NCI-H1417 treated with DMSO at 0.1 percent for 48 hours (cell line): Measurements from ENCODE around the gene CCDC107.
"Not testable (repeated sequence)": the region's sequence is repeated elsewhere in the genome, so short reads cannot be mapped to it uniquely, and the experiment has no call there.

Experiments
- DNase-seq: peaks from one replicate; lab custom pipeline; 2025; lab: John Stamatoyannopoulos, UW

The CCDC107 gene

GRCh38 chr9:35638751-35639150 lies 19.3 kb upstream of the CCDC107 start:
- not testable (repeated sequence) for DNase-seq

- DNase-seq, result not testable (repeated sequence)
Measured at GRCh38 chr9:35639225-35639624, 18.9 kb upstream of the CCDC107 start.

- no peak for DNase-seq
Measured at GRCh38 chr9:35639631-35640030, 18.5 kb upstream of the CCDC107 start.

- not testable (repeated sequence) for DNase-seq
Measured at GRCh38 chr9:35640431-35640830, 17.7 kb upstream of the CCDC107 start.

GRCh38 chr9:35641478-35641877 lies 16.6 kb upstream of the CCDC107 start:
- not testable (repeated sequence) for DNase-seq

GRCh38 chr9:35643046-35643445 lies 15.0 kb upstream of the CCDC107 start:
- DNase-seq, result no peak

GRCh38 chr9:35645736-35646135 lies 12.4 kb upstream of the CCDC107 start:
- not testable (repeated sequence) for DNase-seq

- DNase-seq, result peak; percentile 11
Measured at GRCh38 chr9:35646153-35646532, 11.9 kb upstream of the CCDC107 start.

GRCh38 chr9:35646533-35647265 lies 11.4 kb upstream of the CCDC107 start:
- peak; percentile 6 for DNase-seq

- no peak for DNase-seq
Measured at GRCh38 chr9:35649431-35650340, 8.4 kb upstream of the CCDC107 start.

- DNase-seq, result no peak
Measured at GRCh38 chr9:35650341-35651158, 7.5 kb upstream of the CCDC107 start, which contains the start of gene SIT1. Gene SIT1, minus strand, starts transcription at chr9:35650931. Its CDS starts 78 bp downstream, at chr9:35650853.

- no peak for DNase-seq
Measured at GRCh38 chr9:35651956-35652828, 5.9 kb upstream of the CCDC107 start.

GRCh38 chr9:35652829-35653209 lies 5.3 kb upstream of the CCDC107 start:
- DNase-seq, result no peak

GRCh38 chr9:35653611-35654010 lies 4.5 kb upstream of the CCDC107 start:
- DNase-seq, result no peak

- no peak for DNase-seq
Measured at GRCh38 chr9:35656348-35656747, 1.7 kb upstream of the CCDC107 start.

GRCh38 chr9:35656831-35657545 lies 1.1 kb upstream of the CCDC107 start:
- no peak for DNase-seq

GRCh38 chr9:35657546-35658136 lies 451 bp upstream of the CCDC107 start, which contains the start of gene RMRP:
Gene RMRP, minus strand, starts transcription at chr9:35658019.
- DNase-seq, result peak; percentile 67

- DNase-seq, result no peak
Measured at GRCh38 chr9:35658968-35659220, 802 bp downstream of the CCDC107 start.

GRCh38 chr9:35659340-35659739 lies 1.2 kb downstream of the CCDC107 start:
- DNase-seq, result no peak

- no peak for DNase-seq
Measured at GRCh38 chr9:35660966-35661415, 2.9 kb downstream of the CCDC107 start.
